Type B pancreatic cell (in vitro differentiated cells): ENCODE data around the gene CD79A. TPM values are rescaled to one million over a fixed set of nuclear protein-coding genes. Genes with fewer than 3 reads are reported as not detected.

Experiments
- DNase-seq: peaks from one replicate; pipeline ENCODE4 v3.0.0; 2021; ENCODE audit warnings: mixed read lengths; ENCODE audit not compliant: unreplicated experiment; ENCODE audit errors: extremely low spot score
- H3K27ac Mint-ChIP-seq: 2 replicates; pipeline ENCODE4 v1.8.0; 2021; ENCODE audit warnings: mild to moderate bottlenecking, mixed read lengths
- H3K27me3 Mint-ChIP-seq: 2 replicates; pipeline ENCODE4 v1.8.0; 2021; ENCODE audit warnings: mixed read lengths
- H3K36me3 Mint-ChIP-seq: 2 replicates; pipeline ENCODE4 v1.8.0; 2021; ENCODE audit warnings: mixed read lengths
- H3K4me1 Mint-ChIP-seq: one replicate; pipeline ENCODE4 v1.8.0; 2021; ENCODE audit warnings: mixed read lengths; ENCODE audit not compliant: unreplicated experiment
- H3K4me3 Mint-ChIP-seq: 2 replicates; pipeline ENCODE4 v1.8.0; 2021; ENCODE audit warnings: mild to moderate bottlenecking, mixed read lengths
- H3K9me3 Mint-ChIP-seq: 2 replicates; pipeline ENCODE4 v1.8.0; 2021; ENCODE audit warnings: mixed read lengths
- total RNA-seq: library from RNA; stranded (reverse); gene quantifications from 2 replicates; pipeline ENCODE4 v1.2.1, GENCODE V29; 2021; ENCODE audit warnings: low replicate concordance
- TF ChIP-seq, protein P1 (sequence below): fragments of 200-600 bp; sonication (generic); conservative IDR thresholded peaks from 2 replicates; pipeline ENCODE4 v1.5.0; 2021; ENCODE audit warnings: antibody characterized with exemption, mild to moderate bottlenecking

Gene CD79A
- total RNA-seq, 1 donor from 2014 or later: 0.48 TPM

GRCh38 chr19:41882568-41883462 lies 5.7 kb downstream of the CD79A start, which contains the start of gene ARHGEF1:
TSS of gene ARHGEF1 (plus strand) at chr19:41883184. CDS start at chr19:41888083, 4,899 bp downstream.
- Mint-ChIP-seq H3K36me3 (no peaks in the 10 kb centered on the region), H3K4me3 (peak within 1 kb of the TSS; percentile 97), H3K27ac (peak within 1 kb of the TSS; percentile 90), H3K9me3 (no peaks in the 10 kb centered on the region), H3K27me3 (peaks cover 30% of the 10 kb centered on the region), H3K4me1 (peaks cover 22% of the 10 kb centered on the region)
- TF ChIP-seq, protein P1, sequence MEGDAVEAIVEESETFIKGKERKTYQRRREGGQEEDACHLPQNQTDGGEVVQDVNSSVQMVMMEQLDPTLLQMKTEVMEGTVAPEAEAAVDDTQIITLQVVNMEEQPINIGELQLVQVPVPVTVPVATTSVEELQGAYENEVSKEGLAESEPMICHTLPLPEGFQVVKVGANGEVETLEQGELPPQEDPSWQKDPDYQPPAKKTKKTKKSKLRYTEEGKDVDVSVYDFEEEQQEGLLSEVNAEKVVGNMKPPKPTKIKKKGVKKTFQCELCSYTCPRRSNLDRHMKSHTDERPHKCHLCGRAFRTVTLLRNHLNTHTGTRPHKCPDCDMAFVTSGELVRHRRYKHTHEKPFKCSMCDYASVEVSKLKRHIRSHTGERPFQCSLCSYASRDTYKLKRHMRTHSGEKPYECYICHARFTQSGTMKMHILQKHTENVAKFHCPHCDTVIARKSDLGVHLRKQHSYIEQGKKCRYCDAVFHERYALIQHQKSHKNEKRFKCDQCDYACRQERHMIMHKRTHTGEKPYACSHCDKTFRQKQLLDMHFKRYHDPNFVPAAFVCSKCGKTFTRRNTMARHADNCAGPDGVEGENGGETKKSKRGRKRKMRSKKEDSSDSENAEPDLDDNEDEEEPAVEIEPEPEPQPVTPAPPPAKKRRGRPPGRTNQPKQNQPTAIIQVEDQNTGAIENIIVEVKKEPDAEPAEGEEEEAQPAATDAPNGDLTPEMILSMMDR: no peak
- DNase-seq: no peak

- DNase-seq: no peak
- no peaks in the 10 kb centered on the region for H3K36me3 Mint-ChIP-seq
- H3K9me3 Mint-ChIP-seq: no peaks in the 10 kb centered on the region
- peak overlapping the region; percentile 97 for H3K4me3 Mint-ChIP-seq
- TF ChIP-seq, protein P1: no peak
- H3K27ac Mint-ChIP-seq: peak overlapping the region; percentile 90
- H3K4me1 Mint-ChIP-seq: peaks cover 22% of the 10 kb centered on the region
- peaks cover 30% of the 10 kb centered on the region for H3K27me3 Mint-ChIP-seq
These were observed 6.4 kb downstream of the CD79A start for GRCh38 chr19:41883463-41883820.

GRCh38 chr19:41883821-41884733 lies 7.0 kb downstream of the CD79A start:
- TF ChIP-seq, protein P1: peak; percentile 22
- H3K4me1 Mint-ChIP-seq: peaks cover 22% of the 10 kb centered on the region
- no peaks in the 10 kb centered on the region for H3K9me3 Mint-ChIP-seq
- H3K4me3 Mint-ChIP-seq: peak overlapping the region; percentile 97
- DNase-seq: peak; percentile 96
- peak overlapping the region; percentile 90 for H3K27ac Mint-ChIP-seq
- peaks cover 30% of the 10 kb centered on the region for H3K27me3 Mint-ChIP-seq
- no peaks in the 10 kb centered on the region for H3K36me3 Mint-ChIP-seq

GRCh38 chr19:41886761-41887710 lies 10.0 kb downstream of the CD79A start:
- H3K27ac Mint-ChIP-seq: no peak overlapping the region
- H3K9me3 Mint-ChIP-seq: no peaks in the 10 kb centered on the region
- peaks cover 21% of the 10 kb centered on the region for H3K4me1 Mint-ChIP-seq
- H3K27me3 Mint-ChIP-seq: peaks cover 14% of the 10 kb centered on the region
- H3K4me3 Mint-ChIP-seq: no peak overlapping the region
- peaks cover 3% of the 10 kb centered on the region for H3K36me3 Mint-ChIP-seq
- TF ChIP-seq, protein P1: no peak
- DNase-seq: no peak
